ENCODE results near the gene BLACAT1. TPM values are rescaled to one million over a fixed set of nuclear protein-coding genes. Genes with fewer than 3 reads are reported as not detected.
"Not testable (repeated sequence)": the region's sequence is repeated elsewhere in the genome, so short reads cannot be mapped to it uniquely, and the experiment has no call there.

BLACAT1 gene
- total and polyA plus RNA-seq, 9 of the 15 experiments (the other 6 are each of a cell fraction or from before 2014, with no cell fraction given): 0.10 to 5.9 (median 0.73) TPM

DNA sequence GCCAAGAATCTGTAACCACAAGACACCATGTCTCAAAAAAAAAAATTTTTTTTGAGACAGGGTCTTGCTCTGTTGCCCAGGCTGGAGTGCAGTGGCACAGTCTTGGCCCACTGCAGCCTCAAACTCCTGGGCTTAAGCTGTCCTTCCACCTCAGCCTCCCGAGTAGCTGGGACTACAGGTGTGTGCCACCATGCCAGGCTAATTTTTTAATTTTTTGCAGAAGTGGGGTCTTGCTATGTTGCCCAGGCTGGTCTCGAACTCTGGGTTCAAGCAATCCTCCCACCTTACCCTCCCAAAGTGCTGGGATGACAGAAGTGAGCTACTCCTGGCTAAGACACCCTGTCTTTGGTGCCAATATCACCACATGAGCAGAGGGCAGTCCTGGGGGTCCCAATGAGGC lies 23.1 kb upstream of the BLACAT1 start:
- H3K79me2 ChIP-seq (ENCODE audit: control insufficient read depth, insufficient read depth, low read length); H3K9me3 ChIP-seq (replicated peaks; ENCODE audit: control insufficient read depth, insufficient read depth, low read depth, low read length); intact Hi-C loops (cut with micrococcal nuclease); POLR2A ChIA-PET; BruUV-seq (replicated peaks); FAIRE-seq; H3K4me1 ChIP-seq (replicated peaks in 1 of 2; ENCODE audit: control insufficient read depth in 2 of 2, insufficient read depth in 2 of 2, low read length in 2 of 2); H2AFZ ChIP-seq (ENCODE audit: low read depth, low read length); H3K36me3 ChIP-seq (ENCODE audit: control insufficient read depth, insufficient read depth, low read length); H3K27ac ChIP-seq (ENCODE audit: extremely low read depth, low read depth, low read length); H3K9me1 ChIP-seq (ENCODE audit: control insufficient read depth, insufficient read depth, low read length); ATAC-seq; DNase-seq (ENCODE audit: extremely low read depth in 1 of 4, low spot score in 3 of 4); H3K4me2 ChIP-seq (ENCODE audit: insufficient read depth, low read length); H3K9ac ChIP-seq (ENCODE audit: insufficient read depth in 1 of 2, low read depth in 2 of 2, low read length in 2 of 2); in situ Hi-C loops (cut with MboI); H3K4me3 ChIP-seq: not testable (repeated sequence)
- Histone ChIP-seq H4K20me1 (replicated peaks; ENCODE audit: control insufficient read depth, insufficient read depth, low read length) (peaks cover 25% of the 10 kb centered on the region), H3K27me3 (ENCODE audit: control insufficient read depth in 2 of 2, insufficient read depth in 2 of 2, low read length in 2 of 2) (peaks cover 28 to 56% of the 10 kb centered on the region in 2 experiments)
- CTCF ChIA-PET (ENCODE audit: low intra/inter-chr PET ratio): interaction anchor here (0.7 kb wide), 1 partner anchor 90 kb away, joined by 3 read pairs; no protein-coding TSS in a partner anchor
- TF ChIP-seq ZNF121 (CRISPR knock-in tag; conservative IDR thresholded peaks at IDR 0.05) (peak; percentile 99), BCOR (IDR thresholded peaks at IDR 0.05) (peak; percentile 12; the same call in 1 of the 2 replicates)
- WGBS (ENCODE audit: insufficient coverage, low coverage, missing lambda C conversion rate): 0% methylated on average over 2 of the region's 2 CpGs

DNA sequence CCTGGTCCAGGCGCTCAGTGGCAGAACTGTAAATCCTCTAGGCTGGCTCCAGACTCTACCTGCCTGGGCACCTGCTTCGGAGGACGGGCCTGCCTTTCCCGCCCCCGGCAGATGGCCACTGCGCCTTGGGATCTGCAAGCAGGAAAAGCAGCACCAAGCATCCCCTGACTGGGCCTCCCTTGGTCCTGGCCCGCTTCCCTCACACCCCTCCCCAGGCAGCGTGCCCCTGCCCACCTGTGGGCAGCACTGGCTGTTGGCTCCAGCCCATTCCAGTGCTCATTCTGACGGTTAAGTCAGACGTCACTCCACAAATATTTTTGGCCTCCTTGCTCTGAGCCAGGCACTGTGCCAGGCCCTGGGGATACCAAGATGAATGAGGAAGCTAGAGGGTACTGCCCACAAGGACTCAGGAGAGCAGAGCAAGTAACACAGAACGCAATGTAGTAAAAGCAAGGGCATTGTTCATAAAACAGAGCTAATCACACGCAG lies 22.0 kb upstream of the BLACAT1 start:
- Histone ChIP-seq H3K9me3 (replicated peaks; ENCODE audit: control insufficient read depth, insufficient read depth, low read depth, low read length) (peaks cover 4% of the 10 kb centered on the region; the same call in 1 of the 2 replicates), H3K36me3 (ENCODE audit: control insufficient read depth, insufficient read depth, low read length) (no peaks in the 10 kb centered on the region), H3K4me1 (replicated peaks in 1 of 2; ENCODE audit: control insufficient read depth in 2 of 2, insufficient read depth in 2 of 2, low read length in 2 of 2) (peaks cover 0 to 4% of the 10 kb centered on the region in 2 experiments; a peak in 1 of 5 replicates), H3K27me3 (ENCODE audit: control insufficient read depth in 2 of 2, insufficient read depth in 2 of 2, low read length in 2 of 2) (peaks cover 20 to 46% of the 10 kb centered on the region in 2 experiments), H3K9me1 (ENCODE audit: control insufficient read depth, insufficient read depth, low read length) (no peaks in the 10 kb centered on the region), H3K27ac (ENCODE audit: extremely low read depth, low read depth, low read length) (no peak overlapping the region), H4K20me1 (replicated peaks; ENCODE audit: control insufficient read depth, insufficient read depth, low read length) (peaks cover 16% of the 10 kb centered on the region), H3K4me3 (no peak overlapping the region), H3K9ac (ENCODE audit: insufficient read depth in 1 of 2, low read depth in 2 of 2, low read length in 2 of 2) (no peak overlapping the region), H2AFZ (ENCODE audit: low read depth, low read length) (no peak overlapping the region), H3K79me2 (ENCODE audit: control insufficient read depth, insufficient read depth, low read length) (no peaks in the 10 kb centered on the region), H3K4me2 (ENCODE audit: insufficient read depth, low read length) (no peak overlapping the region)
- WGBS (ENCODE audit: insufficient coverage, low coverage, missing lambda C conversion rate): 2% methylated on average over 12 of the region's 12 CpGs
- DNase-seq (ENCODE audit: extremely low read depth in 1 of 4, low spot score in 3 of 4): no peak
- intact Hi-C loops (cut with micrococcal nuclease): no loop called here
- FAIRE-seq: no peak
- POLR2A ChIA-PET: interaction anchor here (0.6 to 0.7 kb wide), 4 partner anchors 11 to 627 kb away, joined by 3 to 5 read pairs (median 3); no protein-coding TSS in a partner anchor
- CTCF ChIA-PET (ENCODE audit: low intra/inter-chr PET ratio): no interaction called here
- no TSS peak for BruUV-seq (replicated peaks)
- in situ Hi-C loops (cut with MboI): no loop called here
- ATAC-seq: no peak
- no peak for TF ChIP-seq CEBPB (tag; IDR thresholded peaks at IDR 0.05)
